RWPE1 (cell line): ENCODE measurements around the gene SMYD5.
"Not testable (repeated sequence)": the region's sequence is repeated elsewhere in the genome, so short reads cannot be mapped to it uniquely, and the experiment has no call there.

Experiments
- CTCF ChIA-PET: fragments of 350-600 bp; sonication (Branson Sonifier 250); formaldehyde crosslinking; extraction: SDS; loops from one replicate; lab custom pipeline; 2021; lab: Yijun Ruan, JAX
- POLR2A ChIA-PET: fragments of 400-600 bp; formaldehyde crosslinking; extraction: SDS; loops from one replicate; lab custom pipeline; 2020; ENCODE audit warnings: antibody characterized with exemption; ENCODE audit not compliant: low non-redundant PET; lab: Yijun Ruan, JAX
- DNase-seq: peaks from one replicate; pipeline ENCODE4 v3.0.0; 2012; ENCODE audit warnings: low spot score
- H3K27ac ChIP-seq: fragments of 450-650 bp; 2 replicates; pipeline ENCODE4 v1.5.1; 2017
- TF ChIP-seq, protein P1 (sequence below): fragments of 450-650 bp; conservative IDR thresholded peaks from 2 replicates; pipeline ENCODE4 v1.5.1; 2017; ENCODE audit warnings: low read depth, mild to moderate bottlenecking

The SMYD5 gene

DNA sequence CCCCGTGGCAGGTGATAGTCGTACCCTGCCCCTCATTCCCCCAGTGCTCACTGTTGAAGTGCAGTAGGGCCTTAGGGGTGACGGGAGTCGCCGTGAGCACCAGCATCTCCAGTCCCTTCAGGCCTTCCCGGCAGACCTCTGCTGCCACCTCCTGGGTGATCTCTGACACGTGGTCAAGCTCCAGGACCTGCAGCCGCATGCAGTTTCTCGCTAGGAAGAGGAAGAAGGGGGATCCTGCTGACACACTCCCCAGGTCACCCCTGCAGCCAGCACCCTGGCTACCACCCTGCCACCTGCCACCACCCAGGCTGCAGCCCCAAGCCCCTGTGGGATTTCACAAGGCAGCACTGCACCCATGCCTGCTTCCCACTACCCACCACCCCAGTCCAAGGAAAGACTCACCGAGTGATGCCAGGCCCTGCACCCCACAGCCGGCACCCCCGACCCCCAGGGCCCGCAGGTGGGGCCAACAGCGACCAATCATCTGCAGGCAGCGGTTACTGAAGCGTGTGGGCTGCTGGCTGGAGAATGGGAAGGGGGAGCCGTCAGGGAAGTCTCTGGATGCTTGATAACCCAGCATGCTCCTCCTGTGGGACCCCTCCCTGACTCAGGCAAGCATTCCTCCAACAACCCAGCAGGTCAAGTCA, 46.4 kb downstream of the SMYD5 start:
- ChIA-PET POLR2A (no interaction called here), CTCF (interaction anchor here (0.5 to 1.3 kb wide), 12 partner anchors 8 to 375 kb away, joined by 3 to 5 read pairs (median 3); partner anchors contain the start of genes CCT7 and PRADC1)
- TF ChIP-seq, protein P1, sequence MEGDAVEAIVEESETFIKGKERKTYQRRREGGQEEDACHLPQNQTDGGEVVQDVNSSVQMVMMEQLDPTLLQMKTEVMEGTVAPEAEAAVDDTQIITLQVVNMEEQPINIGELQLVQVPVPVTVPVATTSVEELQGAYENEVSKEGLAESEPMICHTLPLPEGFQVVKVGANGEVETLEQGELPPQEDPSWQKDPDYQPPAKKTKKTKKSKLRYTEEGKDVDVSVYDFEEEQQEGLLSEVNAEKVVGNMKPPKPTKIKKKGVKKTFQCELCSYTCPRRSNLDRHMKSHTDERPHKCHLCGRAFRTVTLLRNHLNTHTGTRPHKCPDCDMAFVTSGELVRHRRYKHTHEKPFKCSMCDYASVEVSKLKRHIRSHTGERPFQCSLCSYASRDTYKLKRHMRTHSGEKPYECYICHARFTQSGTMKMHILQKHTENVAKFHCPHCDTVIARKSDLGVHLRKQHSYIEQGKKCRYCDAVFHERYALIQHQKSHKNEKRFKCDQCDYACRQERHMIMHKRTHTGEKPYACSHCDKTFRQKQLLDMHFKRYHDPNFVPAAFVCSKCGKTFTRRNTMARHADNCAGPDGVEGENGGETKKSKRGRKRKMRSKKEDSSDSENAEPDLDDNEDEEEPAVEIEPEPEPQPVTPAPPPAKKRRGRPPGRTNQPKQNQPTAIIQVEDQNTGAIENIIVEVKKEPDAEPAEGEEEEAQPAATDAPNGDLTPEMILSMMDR: peak; percentile 44
- H3K27ac ChIP-seq: no peak overlapping the region
- peak; percentile 67 for DNase-seq

DNA sequence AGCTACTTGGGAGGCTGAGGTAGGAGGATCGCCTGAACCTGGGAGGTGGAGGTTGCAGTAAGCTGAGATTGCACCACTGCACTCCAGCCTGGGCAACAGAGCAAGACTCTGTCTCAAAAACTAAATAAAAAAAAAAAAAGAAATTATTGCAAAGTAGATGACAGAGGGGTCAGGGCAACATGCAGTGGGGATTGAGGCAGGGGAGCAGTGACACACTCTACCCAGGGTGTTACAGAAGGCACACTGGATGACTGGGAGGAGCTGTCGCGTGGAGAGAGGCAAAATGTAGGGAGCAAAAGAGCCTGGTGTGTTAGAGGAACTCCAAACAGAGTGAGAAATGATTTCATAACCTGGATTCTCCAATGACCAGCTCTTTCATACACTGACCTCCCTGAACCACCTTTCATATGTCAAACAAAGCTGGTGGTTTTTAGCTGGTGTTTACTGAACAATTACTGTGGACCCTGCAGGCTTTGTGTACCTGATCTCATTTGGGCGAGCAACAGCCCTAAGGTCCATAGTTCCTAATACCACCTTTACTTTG, 48.1 kb downstream of the SMYD5 start:
- no peak for DNase-seq
- no peak overlapping the region for H3K27ac ChIP-seq
- ChIA-PET POLR2A (no interaction called here), CTCF (no interaction called here)
- TF ChIP-seq, protein P1: no peak

DNA sequence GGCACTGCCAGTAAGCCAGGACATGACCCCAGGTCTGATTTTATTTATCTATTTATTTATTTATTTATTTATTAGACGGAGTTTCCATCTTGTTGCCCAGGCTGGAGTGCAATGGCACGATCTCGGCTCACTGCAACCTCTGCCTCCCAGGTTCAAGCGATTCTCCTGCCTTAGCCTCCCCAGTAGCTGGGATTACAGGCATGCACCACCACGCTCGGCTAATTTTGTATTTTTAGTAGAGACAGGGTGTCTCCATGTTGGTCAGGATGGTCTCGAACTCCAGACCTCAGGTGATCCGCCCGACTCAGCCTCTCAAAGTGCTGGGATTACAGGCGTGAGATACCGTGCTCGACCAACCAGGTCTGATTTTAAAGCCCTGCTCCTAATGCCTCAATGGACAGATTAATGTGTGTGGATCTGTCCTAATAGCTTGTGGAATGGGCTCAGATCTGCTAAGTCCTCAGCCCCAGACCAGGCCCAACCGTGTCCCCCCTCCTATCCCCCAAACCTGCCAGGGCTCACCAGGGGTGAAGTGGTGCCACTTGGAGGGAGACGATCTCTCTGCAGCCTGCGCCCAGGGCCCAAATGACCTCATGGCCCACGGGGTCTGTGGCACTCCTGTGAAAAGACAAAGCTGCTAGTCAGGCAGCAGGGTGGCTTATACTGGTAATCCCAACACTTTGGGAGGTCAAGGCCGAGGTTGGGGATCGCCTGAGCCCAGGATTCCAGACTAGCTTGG, 48.8 kb downstream of the SMYD5 start:
- DNase-seq, H3K27ac ChIP-seq, POLR2A ChIA-PET: not testable (repeated sequence)
- CTCF ChIA-PET: interaction anchor here (0.6 to 1.1 kb wide), 3 partner anchors 83 to 382 kb away, joined by 3 to 5 read pairs (median 5); no protein-coding TSS in a partner anchor

DNA sequence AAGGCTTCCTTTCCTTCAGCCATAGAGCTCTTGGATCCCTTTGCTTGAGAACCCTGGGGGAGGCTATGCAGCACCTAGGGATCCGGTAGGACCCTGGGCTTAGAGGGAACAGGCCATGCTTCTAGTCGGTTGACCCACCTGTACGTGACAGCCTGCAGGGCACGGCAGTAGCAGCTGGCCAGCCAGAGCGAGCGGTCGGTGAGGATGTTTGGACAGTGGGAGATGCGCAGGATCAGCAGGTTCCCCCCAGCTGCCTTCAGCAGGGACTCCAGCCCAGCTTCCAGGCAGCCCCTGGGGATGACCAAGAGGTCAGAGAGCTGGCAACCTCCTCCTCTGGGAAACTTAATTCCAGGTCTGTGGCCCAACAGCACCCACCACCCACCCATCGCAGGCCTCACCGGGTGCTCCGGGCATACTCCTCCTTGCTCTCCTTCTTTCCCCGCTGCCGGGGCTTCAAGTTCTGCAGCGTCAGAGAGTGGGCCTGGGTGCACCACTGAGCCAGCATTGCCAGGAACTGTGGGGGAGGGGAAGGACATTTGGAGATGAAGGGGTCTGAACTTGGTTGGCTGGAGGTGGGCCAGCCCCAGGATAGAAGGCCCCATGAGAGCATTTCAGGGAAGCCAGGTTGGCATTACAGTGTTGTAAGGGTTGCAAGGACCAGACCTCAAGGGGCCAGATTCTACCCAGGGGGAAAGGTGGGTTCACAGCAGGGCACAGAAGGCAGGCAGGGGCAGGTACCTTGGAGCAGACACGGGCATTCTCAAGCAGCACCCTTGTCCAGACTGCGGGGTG, 49.7 kb downstream of the SMYD5 start:
- H3K27ac ChIP-seq: no peak overlapping the region
- no peak for DNase-seq
- ChIA-PET CTCF (interaction anchor here (0.6 to 1.1 kb wide), 3 partner anchors 84 to 381 kb away, joined by 3 to 5 read pairs (median 5); no protein-coding TSS in a partner anchor), POLR2A (no interaction called here)
- TF ChIP-seq, protein P1: no peak

DNA sequence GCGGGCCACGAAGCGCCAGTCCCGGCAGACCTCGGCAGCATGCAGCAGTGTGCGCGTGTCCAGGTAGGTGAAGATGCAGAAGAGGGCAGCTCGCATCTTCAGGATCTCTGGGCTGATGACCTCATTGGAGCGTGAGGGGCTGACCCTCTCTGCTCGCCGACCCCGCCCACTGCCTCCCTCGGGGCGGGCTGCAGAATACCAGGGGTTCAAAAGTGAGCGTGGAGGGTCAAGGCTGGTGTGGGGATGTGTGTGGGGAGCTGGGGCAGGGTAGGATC, 50.2 kb downstream of the SMYD5 start:
- no peak for DNase-seq
- TF ChIP-seq, protein P1: no peak
- POLR2A ChIA-PET: no interaction called here
- no peak overlapping the region for H3K27ac ChIP-seq
- CTCF ChIA-PET: no interaction called here

DNA sequence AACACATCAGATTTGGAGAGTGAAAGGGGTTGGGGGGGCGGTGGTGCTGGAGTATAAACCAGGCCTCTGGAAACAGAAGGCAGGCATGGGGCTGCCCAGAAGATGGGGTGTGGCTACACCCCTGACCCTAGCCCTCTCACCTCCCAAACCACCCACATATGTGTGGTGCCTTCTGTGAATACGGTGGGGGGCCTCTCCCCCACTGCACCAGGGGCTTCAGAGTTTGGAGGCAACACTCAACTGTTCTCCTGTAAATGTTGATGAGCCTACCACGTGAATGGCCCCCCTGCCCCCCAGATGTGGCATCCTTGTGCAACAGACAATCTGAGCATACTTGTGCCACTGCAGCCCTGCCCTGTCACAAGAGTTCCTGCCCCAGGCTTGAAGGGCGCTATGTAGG, 50.7 kb downstream of the SMYD5 start:
- POLR2A ChIA-PET: no interaction called here
- no peak overlapping the region for H3K27ac ChIP-seq
- no peak for DNase-seq
- CTCF ChIA-PET: no interaction called here
- TF ChIP-seq, protein P1: no peak
